H9 (cell line): ENCODE results near the gene ATP5MC2. TPM values are rescaled to one million over a fixed set of nuclear protein-coding genes. Genes with fewer than 3 reads are reported as not detected.

Experiments used
- DNase-seq: peaks from one replicate; pipeline ENCODE4 v3.0.0-alpha.2; 2017
- H2AFZ ChIP-seq: one replicate; pipeline ENCODE4 v1.6.1; 2013; ENCODE audit warnings: mild to moderate bottlenecking, low read length, control low read depth, moderate library complexity
- H2AK5ac ChIP-seq: 2 replicates; pipeline ENCODE4 v1.6.1; 2013; ENCODE audit warnings: low read length, control low read depth, mixed read lengths; ENCODE audit not compliant: insufficient read length
- H2BK120ac ChIP-seq: one replicate; pipeline ENCODE4 v1.6.1; 2013; ENCODE audit warnings: low read depth, mild to moderate bottlenecking, low read length, control low read depth, inconsistent platforms; ENCODE audit not compliant: poor library complexity, severe bottlenecking
- H2BK12ac ChIP-seq: 2 replicates; pipeline ENCODE4 v1.6.1; 2013; ENCODE audit warnings: low read length, control low read depth, mixed read lengths, low read depth; ENCODE audit not compliant: insufficient read length
- H2BK15ac ChIP-seq: 2 replicates; pipeline ENCODE4 v1.6.1; 2013; ENCODE audit warnings: low read depth, low read length, control low read depth
- H2BK20ac ChIP-seq: one replicate; pipeline ENCODE4 v1.6.1; 2013; ENCODE audit warnings: low read depth, mild to moderate bottlenecking, low read length, control low read depth, inconsistent platforms; ENCODE audit not compliant: poor library complexity, severe bottlenecking
- H2BK5ac ChIP-seq: 2 replicates; pipeline ENCODE4 v1.6.1; 2013; ENCODE audit warnings: low read length, control low read depth, mixed read lengths; ENCODE audit not compliant: insufficient read length
- H3K14ac ChIP-seq: 2 replicates; pipeline ENCODE4 v1.6.1; 2013; ENCODE audit warnings: low read length, control low read depth; ENCODE audit not compliant: insufficient read depth
- H3K18ac ChIP-seq: 2 replicates; pipeline ENCODE4 v1.6.1; 2013; ENCODE audit warnings: low read depth, mild to moderate bottlenecking, mixed read lengths, low read length, control low read depth; ENCODE audit not compliant: insufficient read length
- H3K23ac ChIP-seq: 2 replicates; pipeline ENCODE4 v1.6.1; 2013; ENCODE audit warnings: low read length, control low read depth, mixed read lengths, low read depth; ENCODE audit not compliant: insufficient read length
- H3K23me2 ChIP-seq: 2 replicates; pipeline ENCODE4 v1.6.1; 2013; ENCODE audit warnings: low read depth, mild to moderate bottlenecking, mixed read lengths, low read length, control low read depth; ENCODE audit not compliant: insufficient read length, poor library complexity, severe bottlenecking
- H3K27ac ChIP-seq: 2 replicates; pipeline ENCODE4 v1.5.1; 2013; ENCODE audit warnings: low read length, control low read depth, mixed read lengths, low read depth; ENCODE audit not compliant: insufficient read length
- H3K27me3 ChIP-seq: 2 replicates; pipeline ENCODE4 v1.6.1; 2013; ENCODE audit warnings: low read length, control low read depth, inconsistent platforms; ENCODE audit not compliant: insufficient read depth
- H3K4ac ChIP-seq: 2 replicates; pipeline ENCODE4 v1.6.1; 2013; ENCODE audit warnings: low read depth, mild to moderate bottlenecking, control low read depth, inconsistent platforms, low read length, moderate library complexity
- H3K4me1 ChIP-seq: 2 replicates; pipeline ENCODE4 v1.6.1; 2013; ENCODE audit warnings: low read length, control low read depth, inconsistent platforms; ENCODE audit not compliant: insufficient read depth
- H3K4me2 ChIP-seq: 2 replicates; pipeline ENCODE4 v1.6.1; 2013; ENCODE audit warnings: low read length, control low read depth, mixed read lengths; ENCODE audit not compliant: insufficient read length, insufficient read depth
- H3K56ac ChIP-seq: 2 replicates; pipeline ENCODE4 v1.6.1; 2013; ENCODE audit warnings: low read depth, mild to moderate bottlenecking, mixed read lengths, low read length, control low read depth; ENCODE audit not compliant: insufficient read length
- H3K79me1 ChIP-seq: 2 replicates; pipeline ENCODE4 v1.6.1; 2013; ENCODE audit warnings: low read depth, mild to moderate bottlenecking, moderate library complexity, low read length, control low read depth, inconsistent platforms; ENCODE audit not compliant: insufficient read depth, poor library complexity, severe bottlenecking
- H3K79me2 ChIP-seq: 2 replicates; pipeline ENCODE4 v1.6.1; 2013; ENCODE audit warnings: low read length, control low read depth, inconsistent platforms; ENCODE audit not compliant: insufficient read depth
- H3K9ac ChIP-seq: 2 replicates; pipeline ENCODE4 v1.6.1; 2013; ENCODE audit warnings: low read length, control low read depth, mixed read lengths; ENCODE audit not compliant: insufficient read length; ENCODE audit errors: extremely low read depth
- H3K9me3 ChIP-seq: one replicate; pipeline ENCODE4 v1.6.1; 2013; ENCODE audit warnings: low read depth, low read length, inconsistent platforms; ENCODE audit not compliant: control insufficient read depth
- H3T11ph ChIP-seq: one replicate; pipeline ENCODE4 v1.6.1; 2013; ENCODE audit warnings: mild to moderate bottlenecking, low read length, control low read depth, inconsistent platforms
- H4K20me1 ChIP-seq: one replicate; pipeline ENCODE4 v1.6.1; 2013; ENCODE audit not compliant: control insufficient read depth, insufficient read length, insufficient read depth
- H4K5ac ChIP-seq: 2 replicates; pipeline ENCODE4 v1.6.1; 2013; ENCODE audit warnings: low read depth, mild to moderate bottlenecking, mixed read lengths, low read length, control low read depth; ENCODE audit not compliant: insufficient read length
- H4K8ac ChIP-seq: replicated peaks from 2 replicates; pipeline ENCODE4 v1.6.1; 2013; ENCODE audit warnings: low read length, control low read depth, mixed read lengths, low read depth; ENCODE audit not compliant: insufficient read length
- H4K91ac ChIP-seq: 2 replicates; pipeline ENCODE4 v1.6.1; 2013; ENCODE audit warnings: low read depth, mild to moderate bottlenecking, moderate library complexity, mixed read lengths, low read length, control low read depth; ENCODE audit not compliant: insufficient read length
- H3K27ac Mint-ChIP-seq, 3 experiments: 2 replicates in 2 of 3; 3 replicates in 1 of 3; pipeline ENCODE4 v1.8.0; 2020 to 2021; ENCODE audit warnings: mixed read lengths in 3 of 3, mild to moderate bottlenecking in 1 of 3, moderate library complexity in 1 of 3
- H3K27me3 Mint-ChIP-seq: 2 replicates; pipeline ENCODE4 v1.8.0; 2021; ENCODE audit warnings: low read depth, mild to moderate bottlenecking, moderate library complexity, mixed read lengths
- H3K36me3 Mint-ChIP-seq, 3 experiments: 2 replicates in 2 of 3; 3 replicates in 1 of 3; pipeline ENCODE4 v1.8.0; 2020 to 2021; ENCODE audit warnings: low read depth in 3 of 3, mixed read lengths in 3 of 3; ENCODE audit not compliant: insufficient read depth in 1 of 3
- H3K4me1 Mint-ChIP-seq, 2 experiments: 2 replicates each; pipeline ENCODE4 v1.8.0; 2020; ENCODE audit warnings: mixed read lengths in 2 of 2
- H3K4me3 Mint-ChIP-seq, 2 experiments: 2 replicates in 1 of 2; 3 replicates in 1 of 2; pipeline ENCODE4 v1.8.0; 2020 to 2021; ENCODE audit warnings: mild to moderate bottlenecking in 2 of 2, mixed read lengths in 2 of 2, moderate library complexity in 1 of 2
- H3K9me3 Mint-ChIP-seq, 2 experiments: 2 replicates in 1 of 2; 3 replicates in 1 of 2; pipeline ENCODE4 v1.8.0; 2020; ENCODE audit warnings: mild to moderate bottlenecking in 2 of 2, mixed read lengths in 2 of 2, moderate library complexity in 1 of 2
- CTCF ChIP-seq: fragments of 200-600 bp; sonication (generic); conservative IDR thresholded peaks from 3 replicates; pipeline ENCODE4 v1.8.0; 2021; ENCODE audit warnings: antibody characterized with exemption, mild to moderate bottlenecking
- WGBS: extraction: QIAGEN DNeasy Blood & Tissue Kit; methylation state at CpG from one replicate; pipeline ENCODE4 v1.1.7; 2013; ENCODE audit warnings: missing lambda C conversion rate, low lambda C conversion rate, mixed read lengths; ENCODE audit not compliant: insufficient read length; ENCODE audit errors: extremely low coverage; 5-methylcytosine and 5-hydroxymethylcytosine counted together
- total RNA-seq: library from RNA; stranded (reverse); gene quantifications from 2 replicates; pipeline ENCODE4 v1.2.1, GENCODE V29; 2021

ATP5MC2 gene
- total RNA-seq, 1 experiment from 2014 or later, result 379 TPM

GRCh38 chr12:53659571-53659981, 16.3 kb downstream of the ATP5MC2 start:
- Histone ChIP-seq H3K4me2 (no peak overlapping the region), H2BK20ac (no peak overlapping the region), H3K4ac (no peak overlapping the region), H4K5ac (no peak overlapping the region), H3K56ac (no peak overlapping the region), H2AK5ac (no peak overlapping the region), H4K8ac (no peak overlapping the region), H3T11ph (no peak overlapping the region), H2BK120ac (no peak overlapping the region), H4K91ac (no peak overlapping the region), H3K18ac (no peak overlapping the region), H4K20me1 (no peaks in the 10 kb centered on the region), H3K79me2 (no peaks in the 10 kb centered on the region), H2BK15ac (no peak overlapping the region), H3K27me3 (no peaks in the 10 kb centered on the region), H2BK5ac (no peak overlapping the region), H2AFZ (no peak overlapping the region), H3K23me2 (no peaks in the 10 kb centered on the region), H3K9ac (no peak overlapping the region), H3K23ac (no peak overlapping the region), H3K79me1 (no peaks in the 10 kb centered on the region), H3K27ac (no peak overlapping the region), H2BK12ac (no peak overlapping the region), H3K9me3 (no peaks in the 10 kb centered on the region), H3K14ac (no peak overlapping the region), H3K4me1 (no peaks in the 10 kb centered on the region)
- DNase-seq, result no peak
- peaks cover 17 to 27% (median 18%) of the 10 kb centered on the region in 3 experiments for H3K36me3 Mint-ChIP-seq
- H3K27ac Mint-ChIP-seq, result peak overlapping the region in 2 of 3 experiments; percentile 94 to 98; a peak in 5 of 7 replicates
- no peaks in the 10 kb centered on the region; a peak in 1 of 5 replicates for H3K9me3 Mint-ChIP-seq
- TF ChIP-seq CTCF, result no peak
- peaks cover 18 to 27% of the 10 kb centered on the region in 2 experiments for H3K4me1 Mint-ChIP-seq
- no CpG with 5 or more reads among the region's 2 CpGs for WGBS
- H3K4me3 Mint-ChIP-seq, result no peak overlapping the region
- no peaks in the 10 kb centered on the region for H3K27me3 Mint-ChIP-seq
